Inferior parietal cortex (tissue), 1 donor: ENCODE measurements around the gene MEMO1.
"Not testable (repeated sequence)": the region's sequence is repeated elsewhere in the genome, so short reads cannot be mapped to it uniquely, and the experiment has no call there.

Source experiments
- DNase-seq: peaks from one replicate; pipeline ENCODE4 v3.0.0-alpha.2; 2016; ENCODE audit errors: extremely low spot score

MEMO1 gene

DNA sequence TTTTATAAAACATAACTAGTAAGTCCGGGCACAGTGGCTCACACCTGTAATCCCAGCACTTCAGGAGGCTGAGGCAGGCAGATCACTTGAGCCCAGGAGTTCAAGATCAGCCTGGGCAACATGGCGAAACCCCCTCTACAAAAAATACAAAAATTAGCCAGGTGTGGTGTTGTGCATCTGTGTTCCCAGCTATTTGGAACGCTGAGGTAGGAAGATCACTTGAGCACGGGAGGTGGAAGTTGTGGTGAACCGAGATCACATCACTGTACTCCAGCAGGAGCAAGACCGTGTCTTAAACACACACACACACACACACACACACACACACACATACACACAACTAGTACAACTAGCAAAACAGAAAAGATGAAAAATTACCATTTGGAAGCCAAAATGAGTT is 103.3 kb downstream of the MEMO1 start:
- DNase-seq = not testable (repeated sequence)

- no peak for DNase-seq
These were observed 107.6 kb downstream of the MEMO1 start for GRCh38 chr2:31903109-31903780.

DNA sequence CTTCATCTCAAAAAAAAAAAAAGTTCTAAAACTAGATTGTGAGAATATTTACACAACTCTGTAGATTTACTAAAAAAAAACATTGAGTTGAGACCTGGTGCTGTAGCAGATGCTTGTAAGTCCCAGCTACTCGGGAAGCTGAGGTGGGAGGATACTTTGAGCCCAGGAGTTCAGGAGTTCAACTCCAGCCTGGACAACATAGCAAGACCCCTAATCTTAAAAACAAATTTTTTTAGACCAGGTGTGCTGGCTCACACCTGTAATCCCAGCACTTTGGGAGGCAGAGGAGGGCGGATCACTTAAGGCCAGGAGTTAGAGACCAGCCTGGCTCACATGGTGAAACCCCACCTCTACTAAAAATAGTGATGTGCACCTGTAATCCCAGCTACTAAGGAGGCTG is 108.9 kb downstream of the MEMO1 start:
- no peak for DNase-seq

DNA sequence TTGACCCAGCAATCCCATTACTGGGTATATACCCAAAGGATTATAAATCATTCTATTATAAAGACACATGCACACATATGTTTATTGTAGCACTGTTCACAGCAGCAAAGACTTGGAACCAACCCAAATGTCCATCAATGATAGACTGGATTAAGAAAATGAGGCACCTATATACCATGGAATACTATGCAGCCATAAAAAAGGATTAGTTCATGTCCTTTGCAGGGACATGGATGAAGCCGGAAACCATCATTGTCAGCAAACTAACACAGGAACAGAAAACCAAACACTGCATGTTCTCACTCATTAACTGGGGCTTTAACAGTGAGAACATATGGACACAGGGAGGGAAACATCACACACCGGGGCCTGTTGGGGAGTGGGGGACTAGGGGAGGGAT is 110.7 kb downstream of the MEMO1 start:
- DNase-seq = not testable (repeated sequence)

DNA sequence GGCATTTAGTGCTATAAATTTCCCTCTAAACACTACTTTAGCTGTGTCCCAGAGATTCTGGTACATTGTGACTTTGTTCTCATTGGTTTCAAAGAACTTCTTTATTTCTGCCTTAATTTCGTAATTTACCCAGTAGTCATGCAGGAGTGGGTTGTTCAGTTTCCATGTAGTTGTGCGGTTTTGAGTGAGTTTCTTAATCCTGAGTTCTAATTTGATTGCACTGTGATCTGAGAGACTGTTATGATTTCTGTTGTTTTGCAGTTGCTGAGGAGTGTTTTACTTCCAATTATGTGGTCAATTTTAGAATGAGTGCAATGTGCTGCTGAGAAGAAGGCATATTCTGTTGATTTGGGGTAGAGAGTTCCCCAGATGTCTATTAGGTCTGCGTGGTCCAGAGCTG is 112.5 kb downstream of the MEMO1 start:
- DNase-seq = not testable (repeated sequence)

- DNase-seq = not testable (repeated sequence)
These were observed 113.5 kb downstream of the MEMO1 start for GRCh38 chr2:31897340-31897739.

DNA sequence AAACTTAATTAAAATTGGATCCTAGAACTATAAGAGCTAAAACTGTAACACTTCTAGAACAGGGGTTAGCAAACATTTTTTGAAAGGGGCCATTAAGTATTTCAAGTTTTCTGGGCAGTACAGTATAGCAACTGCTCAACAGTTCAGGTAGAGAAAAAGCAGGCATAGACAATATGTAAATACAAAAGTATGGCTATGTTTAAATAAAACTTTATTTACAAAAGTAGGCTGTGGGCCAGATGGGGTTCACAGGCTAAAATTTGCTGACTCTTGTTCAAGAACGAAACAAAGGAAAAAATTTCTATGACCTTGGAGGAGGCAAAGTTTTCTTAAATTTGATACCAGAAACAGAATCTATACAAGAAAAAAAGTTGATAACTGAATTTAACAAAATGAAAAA is 114.5 kb downstream of the MEMO1 start:
- DNase-seq = no peak

- no peak for DNase-seq
These were observed 116.2 kb downstream of the MEMO1 start for GRCh38 chr2:31894656-31895055.

GRCh38 chr2:31893094-31893493 is 117.7 kb downstream of the MEMO1 start:
- DNase-seq = no peak

DNA sequence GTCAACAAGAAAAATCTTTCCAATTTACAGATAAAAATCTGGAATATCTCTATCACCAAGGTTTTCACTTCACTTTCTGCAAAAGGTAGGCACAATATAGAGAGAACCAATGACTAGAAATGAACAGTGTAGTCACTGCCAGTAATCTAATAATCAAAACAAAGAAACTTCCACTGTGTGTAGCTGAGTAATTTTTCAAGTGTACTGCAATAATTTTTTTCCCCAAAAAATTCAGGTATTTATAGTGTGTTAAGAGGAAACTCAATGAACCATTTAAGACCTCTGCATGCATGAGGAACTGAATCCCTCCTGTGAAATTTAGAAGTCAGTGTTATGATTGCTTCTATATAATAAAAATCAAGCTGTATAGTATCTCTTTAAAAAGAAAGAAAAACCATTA is 121.8 kb downstream of the MEMO1 start:
- DNase-seq = no peak

- no peak for DNase-seq
These were observed 122.3 kb downstream of the MEMO1 start for GRCh38 chr2:31888550-31888949.

DNA sequence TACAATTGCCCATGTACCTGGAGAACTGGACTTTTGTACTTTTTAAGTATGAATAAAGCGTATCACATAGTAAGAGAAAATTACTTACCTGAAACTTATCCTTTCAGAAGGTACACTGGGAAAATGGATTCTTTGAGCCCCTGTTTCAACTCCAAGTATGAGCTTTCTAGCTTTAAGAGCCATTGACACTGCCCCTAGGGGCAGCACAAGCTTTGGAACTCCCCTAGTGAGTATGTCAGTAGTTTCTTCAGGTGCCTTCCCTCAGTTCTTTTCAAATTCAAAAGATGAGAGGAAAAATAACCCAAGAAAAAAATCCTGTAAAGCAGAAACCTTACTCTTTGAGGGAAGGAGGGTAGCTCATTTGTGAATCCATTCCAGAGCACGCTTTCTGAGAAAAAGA is 124.1 kb downstream of the MEMO1 start:
- no peak for DNase-seq

GRCh38 chr2:31877008-31877407 is 133.8 kb downstream of the MEMO1 start:
- no peak for DNase-seq

- DNase-seq = no peak
These were observed 136.7 kb downstream of the MEMO1 start for GRCh38 chr2:31874071-31874470.

DNA sequence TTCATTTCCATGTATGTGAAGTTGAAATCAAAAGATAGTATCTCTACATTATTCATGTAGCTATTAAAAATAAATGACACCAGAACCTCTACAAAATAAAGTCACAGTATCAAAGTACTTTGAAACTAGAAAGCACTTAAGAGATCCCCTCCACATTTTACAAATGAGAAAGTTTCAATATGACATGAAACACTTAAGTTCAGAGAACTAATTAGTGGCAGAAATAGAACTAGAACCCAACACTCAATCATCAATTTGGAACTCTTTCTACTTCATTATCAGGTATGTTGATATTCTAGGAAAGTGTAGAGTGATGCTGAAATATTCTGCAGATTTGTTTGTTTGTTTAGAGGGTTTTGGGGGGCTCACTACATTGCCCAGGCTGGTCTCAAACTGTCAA is 145.6 kb downstream of the MEMO1 start:
- DNase-seq = no peak

GRCh38 chr2:31863867-31864266 is 146.9 kb downstream of the MEMO1 start:
- no peak for DNase-seq

DNA sequence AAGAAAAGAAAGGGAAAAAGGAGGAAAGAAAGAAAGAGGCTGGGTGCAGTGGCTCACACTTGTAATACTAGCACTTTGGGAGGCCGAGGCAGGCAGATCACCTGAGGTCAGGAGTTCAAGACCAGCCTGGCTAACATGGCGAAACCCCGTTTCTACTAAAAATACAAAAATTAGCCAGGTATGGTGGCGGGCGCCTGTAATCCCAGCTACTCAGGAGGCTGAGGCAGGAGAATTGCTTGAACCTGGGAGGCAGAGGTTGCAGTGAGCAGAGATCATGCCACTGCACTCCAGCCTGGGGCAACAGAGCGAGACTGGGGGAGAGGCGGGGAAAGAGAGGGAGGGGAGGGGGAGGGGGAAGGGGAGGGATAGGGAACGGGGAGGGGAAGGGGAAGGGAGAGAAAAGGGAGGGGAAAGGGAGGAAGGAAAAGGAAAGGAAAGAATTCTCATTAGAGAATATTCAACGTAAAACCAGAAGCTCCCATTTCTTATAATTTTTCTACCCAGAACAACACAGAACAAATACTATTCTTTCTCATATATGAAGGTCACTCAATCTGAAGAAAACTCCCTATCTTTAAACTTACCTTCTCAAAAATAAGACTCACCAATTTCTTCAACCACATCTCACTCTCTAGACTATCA is 147.7 kb downstream of the MEMO1 start:
- DNase-seq = not testable (repeated sequence)

GRCh38 chr2:31859959-31860358 is 150.8 kb downstream of the MEMO1 start:
- DNase-seq = no peak

DNA sequence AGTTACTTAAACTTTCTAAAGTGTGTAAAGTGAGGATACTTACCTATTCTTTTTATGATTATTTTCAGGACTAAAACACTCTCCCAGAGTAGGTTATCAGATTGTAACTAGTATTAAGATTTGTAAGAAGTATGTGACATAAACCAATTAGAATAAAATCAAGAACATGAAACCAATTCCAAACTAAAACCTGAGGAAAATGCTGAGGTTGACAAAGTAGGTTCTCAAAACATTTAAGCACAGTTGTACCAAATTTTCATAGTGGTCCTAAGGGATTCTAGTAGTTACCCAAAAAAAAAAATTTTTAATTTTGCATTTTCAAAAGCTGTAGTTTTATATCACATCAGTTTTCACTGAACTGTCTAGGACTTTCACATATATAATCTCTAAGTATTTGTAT is 157.3 kb downstream of the MEMO1 start:
- DNase-seq = no peak

DNA sequence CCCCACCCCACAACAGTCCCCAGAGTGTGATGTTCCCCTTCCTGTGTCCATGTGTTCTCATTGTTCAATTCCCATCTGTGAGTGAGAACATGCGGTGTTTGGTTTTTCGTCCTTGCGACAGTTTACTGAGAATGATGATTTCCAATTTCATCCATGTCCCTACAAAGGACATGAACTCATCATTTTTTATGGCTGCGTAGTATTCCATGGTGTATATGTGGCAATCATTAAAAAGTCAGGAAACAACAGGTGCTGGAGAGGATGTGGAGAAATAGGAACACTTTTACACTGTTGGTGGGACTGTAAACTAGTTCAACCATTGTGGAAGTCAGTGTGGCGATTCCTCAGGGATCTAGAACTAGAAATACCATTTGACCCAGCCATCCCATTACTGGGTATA is 168.7 kb downstream of the MEMO1 start:
- not testable (repeated sequence) for DNase-seq

GRCh38 chr2:31835450-31835849 is 175.4 kb downstream of the MEMO1 start:
- no peak for DNase-seq

DNA sequence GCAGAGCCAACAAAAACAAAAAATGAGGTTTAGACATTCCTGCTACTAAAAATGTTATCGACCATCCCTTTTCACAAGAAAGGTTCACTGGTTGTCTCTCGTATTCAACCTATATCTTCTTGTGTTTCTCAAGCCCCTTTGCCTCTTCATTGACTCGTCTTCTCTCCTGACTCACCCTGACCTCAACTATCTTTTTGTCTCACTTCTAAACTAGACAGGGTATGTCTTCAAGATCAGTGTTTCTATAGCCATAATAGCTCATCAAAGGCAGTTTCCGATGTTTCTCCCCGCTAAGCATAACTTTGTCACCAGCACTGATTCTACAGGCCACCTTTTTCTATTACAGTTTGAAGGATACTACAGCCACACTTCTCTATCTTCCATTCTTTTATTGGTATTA is 178.4 kb downstream of the MEMO1 start:
- DNase-seq = no peak

DNA sequence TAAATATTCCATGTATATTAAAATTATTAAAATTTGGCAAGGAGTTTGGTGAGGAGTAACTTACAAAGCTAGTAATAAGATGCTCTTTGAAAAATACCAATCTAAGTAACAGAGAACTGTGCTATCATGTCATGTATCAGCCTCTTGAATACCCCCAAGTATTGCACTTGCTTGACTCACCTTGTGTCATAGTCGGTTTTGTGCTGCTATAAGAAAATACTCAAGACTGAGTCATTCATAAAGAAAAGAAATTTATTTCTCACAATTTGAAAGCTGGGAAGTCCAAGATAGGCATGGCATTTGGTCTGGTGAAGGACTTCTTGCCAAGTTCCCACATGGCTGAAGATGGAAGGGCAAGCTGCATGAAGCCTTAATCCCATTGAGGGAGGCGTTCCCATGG is 179.2 kb downstream of the MEMO1 start:
- no peak for DNase-seq

DNA sequence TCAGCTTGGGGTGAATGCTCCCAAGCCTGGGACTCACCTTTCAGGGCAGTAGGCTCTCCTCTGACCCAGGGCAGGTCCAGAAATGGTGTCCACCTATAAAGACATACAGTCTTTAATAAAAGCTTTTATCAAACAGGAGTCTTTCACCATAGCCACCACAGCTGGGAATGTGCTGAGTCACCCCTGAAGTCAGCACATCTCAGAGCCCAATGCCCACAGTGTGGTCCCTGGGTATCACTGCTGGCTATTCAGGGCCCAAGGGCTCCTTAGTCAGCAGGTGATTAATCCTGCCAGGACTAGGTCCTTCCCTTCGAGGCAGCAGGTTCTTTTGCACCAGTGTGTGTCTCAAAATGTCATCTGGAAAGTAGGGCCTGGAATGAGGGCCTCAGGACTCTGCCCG is 181.9 kb downstream of the MEMO1 start:
- DNase-seq = no peak
